Upper lobe of left lung (tissue), 4 donors: Measurements from ENCODE around the gene MTHFD2L.

Experiments used
- CTCF ChIP-seq, 6 experiments: fragments of 450-650 bp in 4 of 6; fragments of 200-600 bp in 2 of 6; sonication (generic) in 2 of 6; IDR thresholded peaks; one replicate each; pipeline ENCODE4 v1.5.1; 2016 to 2019; ENCODE audit warnings: antibody characterized with exemption in 6 of 6
- POLR2A ChIP-seq, 4 donors: fragments of 450-650 bp; IDR thresholded peaks; one replicate each; pipeline ENCODE4 v1.5.1; 2016 to 2017; ENCODE audit warnings: antibody characterized with exemption in 4 of 4, mild to moderate bottlenecking in 2 of 4
- POLR2AphosphoS5 ChIP-seq, 2 donors: sonication (generic); formaldehyde crosslinking; IDR thresholded peaks; one replicate each; pipeline ENCODE4 v1.5.1; 2017; ENCODE audit warnings: antibody characterized with exemption in 2 of 2

- TF ChIP-seq POLR2AphosphoS5 (IDR thresholded peaks at IDR 0.05): peak; percentile 47 to 50
- TF ChIP-seq POLR2A (IDR thresholded peaks at IDR 0.05): no peak
- no peak for TF ChIP-seq CTCF (IDR thresholded peaks at IDR 0.05)
These were observed 73.1 kb downstream of the MTHFD2L start for GRCh38 chr4:74230902-74231499.
